Adipose tissue (tissue), 3 donors: ENCODE measurements around the gene FHL1. TPM values are rescaled to one million over a fixed set of nuclear protein-coding genes. Genes with fewer than 3 reads are reported as not detected.
"Not testable (repeated sequence)": the region's sequence is repeated elsewhere in the genome, so short reads cannot be mapped to it uniquely, and the experiment has no call there.

Experiments
- H3K27ac ChIP-seq: one replicate; pipeline ENCODE4 v1.5.1; 2013; ENCODE audit warnings: low read depth, low read length
- WGBS, 3 donors: extraction: QIAGEN DNeasy Blood & Tissue Kit; methylation state at CpG; one replicate each; pipeline ENCODE4 v1.1.7; 2013; 5-methylcytosine and 5-hydroxymethylcytosine counted together
- polyA plus RNA-seq, 3 donors: library from polyadenylated mRNA; stranded (reverse); fragments of 200-250 nt; gene quantifications; one replicate each; pipeline ENCODE4 v1.2.3, GENCODE V29; 2013
- donor health status: healthy with polysubstance abuse.
- donor health status: Bipolar disorder and iron deficiency.
- donor health status: healthy.

Gene FHL1
- polyA plus RNA-seq, 3 donors: 23.9 to 683 (median 244) TPM

- 72 to 88% (median 74%) methylated on average over 4 of the region's 4 CpGs for WGBS, 3 donors
Measured at GRCh38 chrX:136220540-136220939, 73.2 kb downstream of the FHL1 start.

GRCh38 chrX:136220951-136221350 lies 73.6 kb downstream of the FHL1 start:
- 63 to 84% (median 76%) methylated on average over 3 of the region's 3 CpGs for WGBS, 3 donors
- H3K27ac ChIP-seq: no peak overlapping the region

More at GRCh38 chrX:136220540-136220939, 73.2 kb downstream of the FHL1 start:
- no peak overlapping the region for H3K27ac ChIP-seq

- WGBS, 3 donors: 81 to 95% (median 89%) methylated on average over 3 of the region's 3 CpGs
- no peak overlapping the region for H3K27ac ChIP-seq
Measured at GRCh38 chrX:136221851-136222513, 74.6 kb downstream of the FHL1 start.

- no peak overlapping the region for H3K27ac ChIP-seq
Measured at GRCh38 chrX:136227074-136227473, 79.7 kb downstream of the FHL1 start.

- H3K27ac ChIP-seq: no peak overlapping the region
- 58 to 85% (median 63%) methylated on average over 8 of the region's 8 CpGs for WGBS, 3 donors
Measured at GRCh38 chrX:136227948-136228838, 80.9 kb downstream of the FHL1 start.

- WGBS, 3 donors: 46 to 83% (median 55%) methylated on average over 3 of the region's 3 CpGs
- no peak overlapping the region for H3K27ac ChIP-seq
Measured at GRCh38 chrX:136228839-136229207, 81.5 kb downstream of the FHL1 start.

- 72 to 88% (median 87%) methylated on average over 3 of the region's 3 CpGs for WGBS, 3 donors
- no peak overlapping the region for H3K27ac ChIP-seq
Measured at GRCh38 chrX:136237074-136237473, 89.7 kb downstream of the FHL1 start.

- 90 to 92% (median 91%) methylated on average over 2 of the region's 4 CpGs for WGBS, 3 donors
Measured at GRCh38 chrX:136237849-136238248, 90.5 kb downstream of the FHL1 start.

GRCh38 chrX:136246201-136246600 lies 98.9 kb downstream of the FHL1 start:
- H3K27ac ChIP-seq: no peak overlapping the region
- 68 to 70% (median 69%) methylated on average over 6 of the region's 6 CpGs for WGBS, 3 donors

More at GRCh38 chrX:136237849-136238248, 90.5 kb downstream of the FHL1 start:
- not testable (repeated sequence) for H3K27ac ChIP-seq

GRCh38 chrX:136250191-136251040 lies 103.1 kb downstream of the FHL1 start:
- WGBS, 3 donors: 6 to 19% (median 12%) methylated on average over 20 to 53 of the region's 53 CpGs
- no peak overlapping the region for H3K27ac ChIP-seq

- 1 to 32% (median 8%) methylated on average over 9 to 53 of the region's 73 CpGs for WGBS, 3 donors
Measured at GRCh38 chrX:136251041-136251991, 104.0 kb downstream of the FHL1 start, which contains the start of gene MAP7D3. TSS of gene MAP7D3 (minus strand) at chrX:136251400. CDS start at chrX:136251358, 42 bp downstream.

GRCh38 chrX:136255541-136255940 lies 108.2 kb downstream of the FHL1 start:
- no peak overlapping the region for H3K27ac ChIP-seq
- 46 to 69% (median 53%) methylated on average over 4 to 5 of the region's 5 CpGs for WGBS, 3 donors

More at GRCh38 chrX:136251041-136251991, 104.0 kb downstream of the FHL1 start, which contains the start of gene MAP7D3:
- H3K27ac ChIP-seq: no peak within 1 kb of the TSS

- WGBS, 3 donors: 31 to 53% (median 37%) methylated on average over 7 of the region's 7 CpGs
Measured at GRCh38 chrX:136256026-136256425, 108.7 kb downstream of the FHL1 start.

GRCh38 chrX:136258951-136259350 lies 111.6 kb downstream of the FHL1 start:
- 77 to 98% (median 93%) methylated on average over 1 of the region's 1 CpG for WGBS, 3 donors
- no peak overlapping the region for H3K27ac ChIP-seq

More at GRCh38 chrX:136256026-136256425, 108.7 kb downstream of the FHL1 start:
- H3K27ac ChIP-seq: no peak overlapping the region

- no peak overlapping the region for H3K27ac ChIP-seq
- WGBS, 3 donors: 1 to 28% (median 23%) methylated on average over 4 of the region's 4 CpGs
Measured at GRCh38 chrX:136259543-136259942, 112.2 kb downstream of the FHL1 start.

- H3K27ac ChIP-seq: no peak overlapping the region
Measured at GRCh38 chrX:136260776-136261175, 113.4 kb downstream of the FHL1 start.
